NCI-H128 (cell line): Measurements from ENCODE around the gene CALR.
"Not testable (repeated sequence)": the region's sequence is repeated elsewhere in the genome, so short reads cannot be mapped to it uniquely, and the experiment has no call there.

Source experiments
- DNase-seq: peaks from one replicate; lab custom pipeline; 2025; ENCODE audit not compliant: unreplicated experiment; lab: John Stamatoyannopoulos, UW

Gene CALR

GRCh38 chr19:12937927-12938778 is at the start of gene CALR:
Gene CALR, plus strand, starts transcription at chr19:12938609. Its CDS starts 71 bp downstream, at chr19:12938680.
- DNase-seq, result peak; percentile 98

- DNase-seq, result not testable (repeated sequence)
Observed at GRCh38 chr19:12890299-12890786, 48.1 kb upstream of the CALR start.

GRCh38 chr19:12890787-12891552 is 47.4 kb upstream of the CALR start, which contains the start of gene GCDH:
Gene GCDH, plus strand, starts transcription at chr19:12891160. Its CDS starts 145 bp downstream, at chr19:12891305.
- DNase-seq, result peak; percentile 99

- DNase-seq, result no peak
Observed at GRCh38 chr19:12891553-12892021, 46.8 kb upstream of the CALR start.

GRCh38 chr19:12893582-12893981 is 44.8 kb upstream of the CALR start:
- DNase-seq, result no peak

- DNase-seq, result no peak
Observed at GRCh38 chr19:12896460-12896859, 41.9 kb upstream of the CALR start.

- DNase-seq, result no peak
Observed at GRCh38 chr19:12899891-12900518, 38.4 kb upstream of the CALR start.

- DNase-seq, result no peak
Observed at GRCh38 chr19:12907166-12907565, 31.2 kb upstream of the CALR start.

- DNase-seq, result peak; percentile 74
Observed at GRCh38 chr19:12912571-12912970, 25.8 kb upstream of the CALR start.

GRCh38 chr19:12913011-12913561 is 25.3 kb upstream of the CALR start:
- peak; percentile 96 for DNase-seq

GRCh38 chr19:12913851-12914690 is 24.3 kb upstream of the CALR start:
- DNase-seq, result peak; percentile 53

- DNase-seq, result not testable (repeated sequence)
Observed at GRCh38 chr19:12915860-12916259, 22.5 kb upstream of the CALR start.

GRCh38 chr19:12918253-12918652 is 20.2 kb upstream of the CALR start:
- no peak for DNase-seq

GRCh38 chr19:12921047-12921446 is 17.4 kb upstream of the CALR start:
- DNase-seq, result no peak

- DNase-seq, result no peak
Observed at GRCh38 chr19:12922959-12923358, 15.4 kb upstream of the CALR start.

GRCh38 chr19:12924621-12925310 is 13.6 kb upstream of the CALR start:
- no peak for DNase-seq

GRCh38 chr19:12930002-12930645 is 8.3 kb upstream of the CALR start:
- no peak for DNase-seq

- DNase-seq, result no peak
Observed at GRCh38 chr19:12932392-12933286, 5.8 kb upstream of the CALR start.
